GM10266 (cell line): Measurements from ENCODE around the gene MYL5.

ENCODE experiments used
- DNase-seq: peaks from one replicate; pipeline ENCODE4 v3.0.0; 2012; ENCODE audit errors: extremely low spot score
- TF ChIP-seq, protein P1 (sequence below): IDR thresholded peaks from 2 replicates; pipeline ENCODE4 v1.5.1; 2012; ENCODE audit warnings: mild to moderate bottlenecking, low read depth; ENCODE audit not compliant: control insufficient read depth, insufficient read depth; ENCODE audit errors: missing control alignments

The MYL5 gene

DNA sequence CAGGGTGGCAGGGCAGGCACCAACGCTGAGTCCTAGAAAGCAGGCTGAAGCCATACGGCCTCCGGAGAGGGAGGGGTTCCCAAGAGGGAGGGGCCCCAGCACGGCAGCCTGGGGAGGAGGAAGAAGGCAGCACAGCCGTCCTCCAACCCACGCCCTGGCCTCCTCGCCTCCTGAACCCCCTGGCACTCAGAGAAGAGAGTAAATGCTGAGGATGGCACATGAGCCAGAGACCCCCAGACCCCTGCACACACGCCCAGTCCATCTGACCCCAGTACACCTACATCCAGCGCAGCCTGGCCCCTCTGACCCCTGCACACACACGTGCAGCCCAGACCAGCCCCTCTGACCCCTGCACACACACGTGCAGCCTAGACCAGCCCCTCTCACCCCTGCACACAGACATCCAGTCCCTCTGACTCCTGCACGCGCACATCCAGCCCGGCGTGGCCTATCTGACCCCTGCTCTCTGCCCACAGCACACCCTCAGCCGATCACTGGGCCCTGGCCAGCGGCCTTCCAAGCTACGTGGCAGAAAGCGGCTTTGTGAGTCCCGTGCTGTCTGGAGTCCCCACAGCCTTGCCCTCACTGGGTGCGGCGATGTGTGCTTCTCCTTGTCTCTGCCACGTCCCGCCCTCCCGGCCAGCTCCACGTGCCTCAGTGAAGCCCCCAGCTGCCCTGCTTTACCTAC, 18.7 kb upstream of the MYL5 start:
- DNase-seq = no peak
- TF ChIP-seq, protein P1, sequence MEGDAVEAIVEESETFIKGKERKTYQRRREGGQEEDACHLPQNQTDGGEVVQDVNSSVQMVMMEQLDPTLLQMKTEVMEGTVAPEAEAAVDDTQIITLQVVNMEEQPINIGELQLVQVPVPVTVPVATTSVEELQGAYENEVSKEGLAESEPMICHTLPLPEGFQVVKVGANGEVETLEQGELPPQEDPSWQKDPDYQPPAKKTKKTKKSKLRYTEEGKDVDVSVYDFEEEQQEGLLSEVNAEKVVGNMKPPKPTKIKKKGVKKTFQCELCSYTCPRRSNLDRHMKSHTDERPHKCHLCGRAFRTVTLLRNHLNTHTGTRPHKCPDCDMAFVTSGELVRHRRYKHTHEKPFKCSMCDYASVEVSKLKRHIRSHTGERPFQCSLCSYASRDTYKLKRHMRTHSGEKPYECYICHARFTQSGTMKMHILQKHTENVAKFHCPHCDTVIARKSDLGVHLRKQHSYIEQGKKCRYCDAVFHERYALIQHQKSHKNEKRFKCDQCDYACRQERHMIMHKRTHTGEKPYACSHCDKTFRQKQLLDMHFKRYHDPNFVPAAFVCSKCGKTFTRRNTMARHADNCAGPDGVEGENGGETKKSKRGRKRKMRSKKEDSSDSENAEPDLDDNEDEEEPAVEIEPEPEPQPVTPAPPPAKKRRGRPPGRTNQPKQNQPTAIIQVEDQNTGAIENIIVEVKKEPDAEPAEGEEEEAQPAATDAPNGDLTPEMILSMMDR = no peak

DNA sequence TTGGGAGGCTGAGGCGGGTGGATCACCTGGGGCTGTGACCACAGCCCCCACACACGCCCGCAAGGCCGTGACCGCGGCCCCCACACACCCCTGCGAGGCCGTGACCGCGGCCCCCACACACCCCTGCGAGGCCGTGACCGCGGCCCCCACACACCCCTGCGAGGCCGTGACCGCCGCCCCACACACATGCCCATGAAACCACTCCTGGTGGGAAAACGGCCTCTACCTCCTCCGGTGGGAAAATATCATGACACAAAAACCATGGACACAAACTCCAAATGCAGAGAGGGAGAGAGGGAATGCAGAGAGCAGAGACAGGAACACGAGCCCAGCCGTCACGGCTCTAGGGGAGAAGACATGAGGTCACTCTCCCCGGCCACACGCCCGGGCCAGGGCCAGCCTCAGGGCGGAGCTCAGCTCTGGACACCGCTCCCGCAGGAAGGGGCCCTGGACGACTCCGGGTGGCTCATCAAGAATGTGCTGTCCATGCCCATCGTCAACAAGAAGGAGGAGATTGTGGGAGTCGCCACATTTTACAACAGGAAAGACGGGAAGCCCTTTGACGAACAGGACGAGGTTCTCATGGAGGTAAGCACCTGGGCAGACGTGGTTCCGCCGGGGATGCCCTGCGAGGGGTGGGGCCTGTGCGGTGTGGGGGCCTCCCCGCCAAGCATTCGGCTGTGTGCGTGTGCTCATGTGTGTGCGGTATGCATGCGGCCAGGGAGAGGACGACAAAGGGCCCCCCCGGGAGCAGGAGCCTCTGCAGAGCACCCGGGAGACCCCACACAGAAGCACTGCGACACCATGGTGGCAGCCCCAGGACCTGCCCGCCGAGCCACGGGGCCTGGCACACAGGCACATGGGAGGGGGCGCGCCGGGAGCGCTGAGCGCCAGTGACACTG, 17.7 kb upstream of the MYL5 start:
- TF ChIP-seq, protein P1 = no peak
- no peak for DNase-seq

DNA sequence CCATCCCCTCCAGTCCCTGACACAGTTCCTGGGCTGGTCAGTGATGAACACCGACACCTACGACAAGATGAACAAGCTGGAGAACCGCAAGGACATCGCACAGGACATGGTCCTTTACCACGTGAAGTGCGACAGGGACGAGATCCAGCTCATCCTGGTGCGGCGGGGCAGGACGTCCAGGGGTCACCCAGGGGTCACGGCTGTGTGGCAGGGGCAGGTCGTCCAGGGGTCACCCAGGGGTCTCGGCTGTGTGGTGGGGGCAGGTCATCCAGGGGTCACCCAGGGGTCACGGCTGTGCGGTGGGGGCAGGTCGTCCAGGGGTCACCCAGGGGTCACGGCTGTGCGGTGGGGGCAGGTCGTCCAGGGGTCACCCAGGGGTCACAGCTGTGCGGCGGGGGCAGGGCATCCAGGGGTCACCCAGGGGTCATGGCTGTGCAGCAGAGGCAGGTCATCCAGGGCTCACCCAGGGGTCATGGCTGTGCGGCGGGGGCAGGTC, 17.0 kb upstream of the MYL5 start:
- DNase-seq = no peak
- TF ChIP-seq, protein P1 = no peak

DNA sequence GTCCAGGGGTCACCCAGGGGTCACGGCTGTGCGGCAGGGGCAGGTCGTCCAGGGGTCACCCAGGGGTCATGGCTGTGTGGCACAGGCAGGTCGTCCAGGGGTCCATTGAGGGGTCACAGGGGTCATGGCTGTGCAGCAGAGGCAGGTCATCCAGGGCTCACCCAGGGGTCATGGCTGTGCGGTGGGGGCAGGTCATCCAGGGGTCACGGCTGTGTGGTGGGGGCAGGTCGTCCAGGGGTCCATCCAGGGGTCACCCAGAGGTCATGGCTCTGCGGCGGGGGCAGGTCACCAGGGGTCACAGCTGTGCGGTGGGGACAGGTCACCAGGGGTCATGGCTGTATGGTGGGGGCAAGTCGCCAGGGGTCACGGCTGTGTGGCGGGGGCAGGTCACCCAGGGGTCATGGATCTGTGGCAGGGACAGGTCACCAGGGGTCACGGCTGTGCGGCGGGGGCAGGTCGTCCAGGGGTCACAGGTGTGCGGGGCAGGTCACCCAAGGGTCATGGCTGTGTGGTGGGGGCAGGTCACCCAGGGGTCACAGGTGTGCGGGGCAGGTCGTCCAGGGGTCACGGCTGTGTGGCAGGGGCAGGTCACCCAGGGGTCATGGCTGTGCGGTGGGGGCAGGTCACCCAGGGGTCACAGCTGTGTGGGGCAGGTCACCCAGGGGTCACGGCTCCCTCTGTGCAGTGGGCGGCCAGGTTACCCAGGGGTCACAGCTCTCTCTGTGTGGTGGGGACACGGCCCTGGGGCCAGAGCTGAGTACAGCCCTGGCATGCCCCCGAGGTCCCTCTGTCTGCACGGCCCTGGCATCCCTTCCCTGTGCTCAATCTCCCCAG, 16.3 kb upstream of the MYL5 start:
- TF ChIP-seq, protein P1 = no peak
- DNase-seq = no peak

DNA sequence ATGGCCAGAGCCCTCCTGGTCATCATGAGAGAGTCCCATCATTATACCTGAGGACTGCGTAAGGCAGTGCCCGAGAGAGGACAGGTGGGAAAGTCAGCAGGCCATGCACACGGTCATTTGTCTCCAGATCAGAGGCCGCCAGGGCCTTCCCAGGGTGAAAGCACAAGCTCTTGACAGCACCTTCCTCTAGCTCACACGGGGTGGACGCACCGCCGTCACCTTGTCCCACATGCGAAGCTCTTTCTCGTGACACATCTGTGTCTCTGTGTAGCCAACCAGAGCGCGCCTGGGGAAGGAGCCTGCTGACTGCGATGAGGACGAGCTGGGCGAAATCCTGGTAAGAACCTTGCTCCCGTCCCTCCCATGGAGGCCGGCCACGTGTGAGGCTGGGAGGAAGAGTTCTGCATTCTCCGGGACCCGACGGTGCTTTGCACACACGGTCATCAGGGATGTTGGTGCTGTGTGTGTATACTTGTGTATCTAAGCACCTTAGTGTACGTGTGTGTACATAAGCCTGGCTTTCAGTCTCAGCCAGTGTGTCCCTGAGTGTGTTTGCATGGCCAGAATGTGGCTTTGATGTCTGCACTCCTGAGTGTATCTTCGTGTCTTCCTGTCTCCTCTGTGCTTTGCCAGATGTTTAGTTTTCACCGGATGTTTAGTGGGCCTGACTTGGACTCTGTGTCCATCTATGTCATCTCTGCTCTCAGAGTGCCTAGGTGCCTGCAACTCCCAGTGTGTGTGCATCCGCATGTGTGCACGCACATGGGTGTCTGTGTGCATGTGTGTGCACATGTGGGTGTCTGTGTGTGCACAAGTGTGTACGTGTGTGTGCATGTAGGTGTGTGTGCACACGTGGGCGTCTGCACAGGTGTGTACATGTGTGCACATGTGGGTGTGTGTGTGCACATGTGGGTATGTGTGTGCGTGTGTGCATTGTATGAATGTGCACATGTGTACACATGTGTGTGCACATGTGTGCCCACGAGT, 15.4 kb upstream of the MYL5 start:
- DNase-seq = no peak
- TF ChIP-seq, protein P1 = no peak

DNA sequence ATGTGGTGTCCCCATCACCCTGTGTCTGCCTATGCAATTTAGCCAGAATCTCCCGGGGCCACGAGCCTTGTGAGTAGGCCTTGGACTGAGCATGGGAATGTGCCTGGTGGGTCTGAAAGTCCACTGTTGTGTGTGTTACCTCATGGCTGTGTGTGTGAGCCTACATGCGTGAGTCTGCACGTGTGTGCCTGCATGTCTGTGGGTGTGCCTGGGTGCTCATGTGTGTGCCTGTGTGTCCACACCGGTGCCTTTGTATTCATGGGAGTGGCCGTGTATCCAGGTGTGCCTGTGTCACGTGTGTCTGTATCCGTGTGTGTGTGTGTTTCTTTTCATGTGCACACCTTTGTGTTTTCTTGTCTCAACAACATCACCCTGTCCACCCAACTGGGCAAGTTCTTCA, 14.5 kb upstream of the MYL5 start:
- DNase-seq = no peak
- TF ChIP-seq, protein P1 = no peak
